KBM-7 (cell line): ENCODE measurements around the gene ANXA6.

Experiments
- DNase-seq: peaks from one replicate; pipeline ENCODE4 v3.0.0-alpha.2; 2015
- in situ Hi-C: fragments of 300-500 bp; cut with MboI; formaldehyde crosslinking; loops from 2 replicates; pipeline ENCODE4 v1.14.3; 2020; ENCODE audit warnings: low sequenced_read_pairs, low pct_unique_long_range_greater_than_20kb, mixed read lengths

The ANXA6 gene

GRCh38 chr5:151110122-151110681, 47.4 kb downstream of the ANXA6 start:
- DNase-seq, result no peak
- in situ Hi-C loops, result no loop called here

GRCh38 chr5:151108566-151108965, 49.0 kb downstream of the ANXA6 start:
- no peak for DNase-seq

GRCh38 chr5:151107738-151108520, 49.6 kb downstream of the ANXA6 start:
- DNase-seq, result no peak
- in situ Hi-C loops, result no loop called here

More at GRCh38 chr5:151108566-151108965, 49.0 kb downstream of the ANXA6 start:
- in situ Hi-C loops, result no loop called here

- DNase-seq, result no peak
- in situ Hi-C loops, result no loop called here
Observed at GRCh38 chr5:151107084-151107483, 50.5 kb downstream of the ANXA6 start.

- DNase-seq, result no peak
- in situ Hi-C loops, result no loop called here
Observed at GRCh38 chr5:151106509-151106908, 51.1 kb downstream of the ANXA6 start.

- no peak for DNase-seq
- in situ Hi-C loops, result no loop called here
Observed at GRCh38 chr5:151106043-151106442, 51.5 kb downstream of the ANXA6 start.

GRCh38 chr5:151105561-151105960, 52.0 kb downstream of the ANXA6 start:
- in situ Hi-C loops, result no loop called here
- no peak for DNase-seq

- in situ Hi-C loops, result no loop called here
- no peak for DNase-seq
Observed at GRCh38 chr5:151104795-151105194, 52.8 kb downstream of the ANXA6 start.

GRCh38 chr5:151101746-151102145, 55.8 kb downstream of the ANXA6 start:
- in situ Hi-C loops, result no loop called here
- no peak for DNase-seq

GRCh38 chr5:151101151-151101550, 56.4 kb downstream of the ANXA6 start:
- in situ Hi-C loops, result no loop called here
- no peak for DNase-seq

- in situ Hi-C loops, result no loop called here
- no peak for DNase-seq
Observed at GRCh38 chr5:151100681-151101080, 56.9 kb downstream of the ANXA6 start.

- in situ Hi-C loops, result no loop called here
- peak; percentile 33 for DNase-seq
Observed at GRCh38 chr5:151098768-151099121, 58.8 kb downstream of the ANXA6 start.

- DNase-seq, result peak; percentile 70
- in situ Hi-C loops, result no loop called here
Observed at GRCh38 chr5:151097820-151098767, 59.5 kb downstream of the ANXA6 start.

- in situ Hi-C loops, result no loop called here
- DNase-seq, result peak; percentile 65
Observed at GRCh38 chr5:151097061-151097460, 60.5 kb downstream of the ANXA6 start.

- in situ Hi-C loops, result no loop called here
Observed at GRCh38 chr5:151096001-151096373, 61.6 kb downstream of the ANXA6 start.

GRCh38 chr5:151095341-151096000, 62.1 kb downstream of the ANXA6 start:
- in situ Hi-C loops, result no loop called here
- peak; percentile 46 for DNase-seq

More at GRCh38 chr5:151096001-151096373, 61.6 kb downstream of the ANXA6 start:
- DNase-seq, result no peak

- DNase-seq, result no peak
- in situ Hi-C loops, result no loop called here
Observed at GRCh38 chr5:151094852-151095245, 62.7 kb downstream of the ANXA6 start.

- in situ Hi-C loops, result no loop called here
Observed at GRCh38 chr5:151094030-151094851, 63.3 kb downstream of the ANXA6 start.

GRCh38 chr5:151093476-151093889, 64.1 kb downstream of the ANXA6 start:
- in situ Hi-C loops, result no loop called here
- peak; percentile 65 for DNase-seq

More at GRCh38 chr5:151094030-151094851, 63.3 kb downstream of the ANXA6 start:
- DNase-seq, result no peak
